Small intestine (tissue), 7 donors: ENCODE data around the gene DENND5A. TPM values are rescaled to one million over a fixed set of nuclear protein-coding genes. Genes with fewer than 3 reads are reported as not detected.

Experiments
- DNase-seq, 2 donors: peaks; one replicate each; pipeline versions ENCODE4 v3.0.0 to v3.0.0-alpha.2; 2013
- FAIRE-seq: peaks from 2 replicates; lab custom pipeline; 2012; peaks lifted over from hg19 to GRCh38; lab: Jason Lieb, UNC
- H3K27ac ChIP-seq, 3 donors: one replicate each; pipeline ENCODE4 v1.5.1; 2013; ENCODE audit warnings: low read length in 2 of 3, mild to moderate bottlenecking in 2 of 3, control low read depth in 1 of 3, inconsistent platforms in 1 of 3, low read depth in 1 of 3, moderate library complexity in 1 of 3
- H3K27me3 ChIP-seq, 3 donors: one replicate each; pipeline ENCODE4 v1.6.1; 2013; ENCODE audit warnings: low read length in 3 of 3, inconsistent platforms in 1 of 3; ENCODE audit not compliant: control insufficient read depth in 3 of 3, insufficient read depth in 3 of 3
- H3K36me3 ChIP-seq, 3 donors: one replicate each; pipeline ENCODE4 v1.6.1; 2013; ENCODE audit warnings: low read length in 3 of 3, inconsistent platforms in 1 of 3, low read depth in 1 of 3, mild to moderate bottlenecking in 1 of 3, moderate library complexity in 1 of 3; ENCODE audit not compliant: control insufficient read depth in 3 of 3, insufficient read depth in 2 of 3
- H3K4me1 ChIP-seq, 3 donors: one replicate each; pipeline ENCODE4 v1.6.1; 2013; ENCODE audit warnings: low read length in 2 of 3, inconsistent platforms in 1 of 3, low read depth in 1 of 3, mild to moderate bottlenecking in 1 of 3, moderate library complexity in 1 of 3; ENCODE audit not compliant: control insufficient read depth in 3 of 3, insufficient read depth in 2 of 3
- H3K4me3 ChIP-seq, 3 donors: one replicate each; pipeline ENCODE4 v1.5.1; 2013; ENCODE audit warnings: low read length in 3 of 3, control low read depth in 1 of 3, inconsistent platforms in 1 of 3, low read depth in 1 of 3, mild to moderate bottlenecking in 1 of 3, moderate library complexity in 1 of 3
- H3K9me3 ChIP-seq, 2 donors: one replicate each; pipeline ENCODE4 v1.6.1; 2013; ENCODE audit warnings: low read depth in 1 of 2, low read length in 1 of 2; ENCODE audit not compliant: control insufficient read depth in 2 of 2, insufficient read depth in 1 of 2
- WGBS, 3 donors: extraction: QIAGEN DNeasy Blood & Tissue Kit; methylation state at CpG; one replicate each; pipeline ENCODE4 v1.1.7; 2013; 5-methylcytosine and 5-hydroxymethylcytosine counted together
- polyA plus RNA-seq, 4 donors: library from polyadenylated mRNA; stranded (reverse) in 3 of 4; unstranded in 1 of 4; fragments of 200-250 nt in 3 of 4; fragments of 120-200 nt in 1 of 4; gene quantifications; one replicate each; pipeline versions ENCODE4 v1.2.1 to v1.2.3, GENCODE V29; 2013
- donor health status: healthy with polysubstance abuse.
- donor health status: control.
- donor health status: control.
- donor health status: Bipolar disorder and iron deficiency.
- donor health status: healthy.

The DENND5A gene
- polyA plus RNA-seq, 4 donors: 0.89 to 17.7 (median 11.0) TPM

DNA sequence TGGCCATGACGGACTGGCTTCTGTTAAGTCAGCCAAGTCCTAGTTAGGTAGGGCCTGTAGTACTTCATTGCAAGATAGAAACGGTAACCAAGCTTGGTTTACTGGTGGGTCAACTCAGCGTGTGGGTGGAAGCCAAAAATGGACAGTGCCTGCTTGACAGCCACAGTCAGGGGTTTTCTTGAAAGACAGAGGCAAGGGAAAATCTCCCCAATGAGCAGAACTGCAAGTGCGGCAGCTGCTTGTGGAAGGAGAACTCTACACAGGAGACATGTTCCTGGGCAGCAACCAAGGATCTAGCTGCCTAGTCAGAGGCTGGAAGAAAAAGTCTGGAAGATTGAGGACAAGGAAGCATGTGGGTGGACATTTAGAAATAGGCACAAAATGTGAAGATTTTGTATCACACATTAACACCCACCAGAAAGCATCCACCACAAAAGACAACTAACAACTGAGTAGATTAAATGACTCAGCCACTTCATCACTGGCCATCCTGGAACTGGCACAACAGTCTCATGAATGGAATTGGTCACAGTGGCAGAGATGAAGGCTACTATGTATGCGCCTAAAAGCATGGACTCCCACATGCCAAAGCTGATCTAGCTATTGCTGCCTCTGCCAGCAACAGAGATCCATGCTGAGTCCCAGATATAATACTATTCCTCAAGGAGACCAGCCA lies 132.8 kb downstream of the DENND5A start:
- Histone ChIP-seq H3K9me3 (no peaks in the 10 kb centered on the region), H3K27ac (no peak overlapping the region), H3K27me3 (no peaks in the 10 kb centered on the region), H3K4me1 (no peaks in the 10 kb centered on the region), H3K36me3 (peaks cover 0 to 6% (median 0%) of the 10 kb centered on the region in 3 donors), H3K4me3 (no peak overlapping the region)
- 91 to 98% (median 92%) methylated on average over 5 of the region's 5 CpGs for WGBS, 3 donors
- DNase-seq (no peak), FAIRE-seq (no peak)

DNA sequence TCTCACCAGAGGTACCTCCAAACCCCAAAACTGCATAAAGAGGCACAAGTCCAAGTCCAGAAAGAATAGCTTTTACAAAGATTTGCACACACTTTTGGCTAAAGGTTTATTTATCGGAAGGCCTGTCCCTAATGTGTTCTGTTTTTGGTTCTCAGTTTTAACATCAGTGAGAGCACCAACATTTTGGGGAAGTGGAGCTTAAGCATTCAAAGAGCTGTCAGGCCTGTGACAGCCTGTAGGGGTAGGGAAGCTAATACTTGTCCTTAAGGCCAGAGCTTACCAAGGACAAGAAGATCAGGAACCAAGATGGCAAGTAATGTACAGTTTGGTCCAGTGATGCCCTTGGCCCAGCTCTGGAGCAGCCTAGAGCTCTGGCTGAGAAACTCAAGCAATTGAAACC lies 134.9 kb downstream of the DENND5A start:
- Histone ChIP-seq H3K4me3 (no peak overlapping the region), H3K36me3 (peaks cover 0 to 6% (median 0%) of the 10 kb centered on the region in 3 donors), H3K27ac (no peak overlapping the region), H3K9me3 (no peaks in the 10 kb centered on the region), H3K4me1 (no peaks in the 10 kb centered on the region), H3K27me3 (no peaks in the 10 kb centered on the region)
- FAIRE-seq: no peak
- DNase-seq: no peak
- WGBS, 3 donors: 92 to 100% (median 95%) methylated on average over 1 of the region's 1 CpG

DNA sequence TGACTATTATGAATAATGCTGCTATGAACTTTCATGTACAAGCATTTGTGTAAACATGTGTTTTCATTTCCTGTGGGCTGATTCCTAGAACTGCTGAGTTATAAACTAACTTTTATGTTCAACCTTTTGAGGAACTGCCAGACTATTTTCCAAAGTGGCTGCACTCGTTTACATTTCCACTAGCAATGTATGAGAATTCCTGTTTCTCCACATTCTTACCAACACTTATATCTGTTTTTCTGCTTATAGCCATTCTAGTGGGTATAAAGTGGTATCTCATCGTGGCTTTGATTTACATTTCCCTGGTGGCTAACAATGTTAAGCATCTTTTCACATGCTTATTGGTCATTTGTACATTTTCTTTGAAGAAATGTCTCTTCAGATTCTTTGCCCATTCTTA lies 138.5 kb downstream of the DENND5A start:
- H3K27me3 ChIP-seq: no peaks in the 10 kb centered on the region
- no peak overlapping the region for H3K27ac ChIP-seq
- H3K4me1 ChIP-seq: no peaks in the 10 kb centered on the region
- H3K4me3 ChIP-seq: no peak overlapping the region
- no peak for FAIRE-seq
- H3K36me3 ChIP-seq: no peaks in the 10 kb centered on the region
- no peak for DNase-seq
- no peaks in the 10 kb centered on the region for H3K9me3 ChIP-seq
- WGBS, 3 donors: 65 to 78% (median 66%) methylated on average over 2 of the region's 2 CpGs

DNA sequence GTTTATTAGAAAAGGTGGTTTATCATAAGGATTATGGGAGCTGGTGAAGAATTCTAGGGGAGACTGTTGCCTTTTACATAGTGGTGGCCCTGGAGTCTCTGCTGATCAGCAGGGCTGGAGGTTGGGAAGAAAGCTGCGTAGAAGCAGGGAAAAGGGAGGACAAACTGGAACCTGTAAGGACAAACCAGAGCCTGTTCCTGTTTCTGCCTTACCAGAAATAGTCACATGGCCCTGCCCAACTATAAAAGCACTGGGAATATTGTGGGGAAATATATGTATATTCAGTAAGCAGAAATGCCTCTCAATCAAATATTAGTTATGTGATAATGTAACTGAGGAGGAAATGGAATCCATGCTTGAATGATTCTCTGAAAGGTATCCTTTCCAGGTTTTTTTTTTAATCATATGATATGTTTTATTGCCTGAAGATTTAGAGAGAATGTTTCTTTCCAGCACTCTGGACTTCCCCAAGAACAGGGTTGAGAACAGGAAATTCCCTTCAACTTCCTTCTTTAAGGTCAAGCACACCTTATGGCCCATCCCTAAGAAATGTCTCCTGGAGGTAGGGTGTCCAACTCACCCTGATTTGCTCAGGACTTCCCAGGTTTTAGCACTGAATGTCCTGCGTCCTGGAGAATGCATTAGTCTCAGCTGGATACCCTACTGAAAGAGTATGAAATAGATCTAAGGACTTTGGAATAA lies 139.8 kb downstream of the DENND5A start:
- whole genome bisulfite sequencing, 3 donors: 82 to 91% (median 84%) methylated on average over 2 of the region's 2 CpGs
- FAIRE-seq (no peak), DNase-seq (peak in 1 of 2 donors; percentile 3)
- H3K27me3 ChIP-seq: no peaks in the 10 kb centered on the region
- H3K4me3 ChIP-seq: no peak overlapping the region
- no peaks in the 10 kb centered on the region for H3K4me1 ChIP-seq
- no peaks in the 10 kb centered on the region for H3K9me3 ChIP-seq
- H3K36me3 ChIP-seq: no peaks in the 10 kb centered on the region
- no peak overlapping the region for H3K27ac ChIP-seq

DNA sequence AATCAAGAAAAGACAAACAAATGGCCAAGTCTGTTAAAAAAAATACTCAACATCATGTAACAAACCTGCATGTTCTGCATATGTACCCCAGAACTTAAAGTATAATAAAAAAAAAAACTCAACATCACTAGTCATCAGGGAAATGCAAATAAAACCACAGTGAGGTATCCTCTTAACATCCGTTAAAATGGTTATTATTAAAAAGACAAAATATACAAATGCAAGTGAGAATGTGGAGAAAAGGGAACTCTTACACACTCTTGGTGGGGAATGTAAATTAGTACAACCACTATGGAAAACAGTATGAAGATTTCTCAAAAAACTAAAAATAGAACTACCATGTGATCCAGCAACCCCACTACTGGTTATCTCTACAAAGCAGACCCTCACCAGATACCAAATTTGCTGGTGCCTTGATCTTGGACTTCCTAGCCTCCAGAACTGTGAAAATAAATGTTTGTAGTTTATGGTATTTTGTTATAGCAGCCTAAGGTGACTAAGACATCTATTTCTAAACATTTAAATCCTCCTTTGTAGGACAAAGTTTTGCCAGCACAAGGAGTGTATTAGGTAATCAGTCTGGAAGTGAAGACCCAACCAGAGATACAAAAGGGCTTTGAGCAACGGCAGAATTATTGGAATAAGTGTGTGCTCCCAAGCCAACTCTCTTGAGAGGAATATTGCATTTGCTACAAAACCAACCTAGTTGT lies 141.4 kb downstream of the DENND5A start:
- WGBS, 3 donors: 77 to 95% (median 91%) methylated on average over 2 of the region's 2 CpGs
- no peak overlapping the region for H3K27ac ChIP-seq
- no peaks in the 10 kb centered on the region for H3K4me1 ChIP-seq
- H3K9me3 ChIP-seq: no peaks in the 10 kb centered on the region
- DNase-seq (no peak), FAIRE-seq (no peak)
- no peaks in the 10 kb centered on the region for H3K27me3 ChIP-seq
- H3K4me3 ChIP-seq: no peak overlapping the region
- H3K36me3 ChIP-seq: no peaks in the 10 kb centered on the region

DNA sequence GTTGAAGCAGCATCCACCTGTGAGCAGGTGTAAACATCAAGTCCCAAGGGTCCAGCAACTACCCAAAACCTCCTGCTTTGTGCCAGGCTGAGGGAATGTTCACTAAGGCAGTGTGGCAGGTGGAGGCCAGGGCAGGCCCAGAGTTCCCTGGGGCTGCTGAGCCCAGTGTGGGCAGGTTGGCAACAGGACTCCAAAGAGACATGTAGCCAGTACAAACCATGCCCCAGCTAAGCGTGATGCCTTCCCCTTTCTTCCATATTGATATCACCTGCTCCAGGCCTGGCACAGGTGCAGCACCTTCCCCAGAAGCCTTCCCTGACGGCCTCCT lies 143.7 kb downstream of the DENND5A start:
- DNase-seq (no peak), FAIRE-seq (no peak)
- 85 to 98% (median 92%) methylated on average over 2 of the region's 2 CpGs for WGBS, 3 donors
- no peaks in the 10 kb centered on the region for H3K27me3 ChIP-seq
- no peaks in the 10 kb centered on the region for H3K36me3 ChIP-seq
- no peak overlapping the region for H3K4me3 ChIP-seq
- H3K27ac ChIP-seq: no peak overlapping the region
- H3K9me3 ChIP-seq: no peaks in the 10 kb centered on the region
- no peaks in the 10 kb centered on the region for H3K4me1 ChIP-seq

DNA sequence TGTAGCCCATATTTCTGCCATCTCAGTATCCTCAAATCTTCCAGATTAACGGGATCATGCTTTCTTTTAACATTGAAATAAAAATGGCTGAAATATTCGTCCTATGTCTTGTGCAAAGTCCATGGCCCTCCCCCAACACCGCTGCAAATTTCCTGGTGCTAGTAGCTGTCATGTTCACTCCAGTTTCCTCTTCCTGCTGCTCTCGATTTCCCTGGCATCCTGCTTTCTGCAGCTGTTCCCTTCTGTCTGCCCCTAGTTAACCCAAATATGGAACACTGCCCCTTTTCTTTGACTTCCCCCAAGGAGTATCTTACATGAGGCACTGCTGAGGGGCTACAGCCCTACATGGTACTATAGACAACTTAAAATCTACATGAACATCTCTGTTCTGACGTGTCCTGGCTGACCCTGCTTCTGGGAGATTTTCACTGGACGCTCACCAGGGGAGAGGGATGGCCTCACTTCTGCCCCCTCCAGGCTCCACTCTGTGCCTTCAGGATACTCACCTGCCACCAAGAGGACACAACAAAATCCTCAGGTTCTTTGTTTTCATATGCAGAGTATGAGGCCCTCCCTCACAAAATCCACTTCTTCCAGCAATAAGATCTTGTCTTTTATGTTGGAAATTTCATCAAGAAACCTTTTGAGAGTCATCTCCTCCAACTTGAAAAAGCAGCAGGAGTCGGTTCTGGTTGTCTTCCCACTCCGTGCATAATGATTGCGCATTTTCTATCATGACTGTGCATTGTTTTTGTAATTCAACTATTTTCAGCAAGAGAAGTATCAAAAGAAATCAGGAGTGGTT lies 144.3 kb downstream of the DENND5A start:
- no peak for FAIRE-seq
- H3K27me3 ChIP-seq: no peaks in the 10 kb centered on the region
- 68 to 72% (median 71%) methylated on average over 9 of the region's 9 CpGs for WGBS, 3 donors

DNA sequence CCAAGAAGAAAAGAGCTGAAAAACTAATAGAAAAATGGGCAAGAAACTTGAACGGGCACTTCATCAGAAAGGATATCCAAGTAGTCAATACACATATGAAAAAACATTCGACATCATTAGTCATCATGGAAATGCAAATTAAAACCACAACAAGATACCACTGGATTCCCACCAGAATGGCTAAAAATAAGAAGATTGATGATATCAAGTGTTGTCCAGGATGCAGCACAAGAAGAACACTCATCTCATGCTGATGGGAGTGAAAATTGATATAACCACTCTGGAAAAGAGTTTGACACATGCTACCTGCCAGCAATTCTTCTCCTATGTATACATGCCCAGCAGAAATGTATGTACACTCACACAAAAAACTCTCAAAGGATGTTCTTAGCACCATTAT lies 146.9 kb downstream of the DENND5A start:
- Histone ChIP-seq H3K27ac (no peak overlapping the region), H3K36me3 (no peaks in the 10 kb centered on the region), H3K27me3 (no peaks in the 10 kb centered on the region), H3K4me3 (no peak overlapping the region), H3K9me3 (peaks cover 0 to 6% of the 10 kb centered on the region in 2 donors), H3K4me1 (no peaks in the 10 kb centered on the region)
- DNase-seq (no peak), FAIRE-seq (no peak)
- 87 to 90% (median 88%) methylated on average over 2 of the region's 2 CpGs for WGBS, 3 donors

More for the DNA sequence above, 144.3 kb downstream of the DENND5A start:
- no peaks in the 10 kb centered on the region for H3K4me1 ChIP-seq
- H3K27ac ChIP-seq: no peak overlapping the region
- no peaks in the 10 kb centered on the region for H3K36me3 ChIP-seq
- no peak overlapping the region for H3K4me3 ChIP-seq
- H3K9me3 ChIP-seq: no peaks in the 10 kb centered on the region
- no peak for DNase-seq
